HCT116 (cell line): ENCODE data around the gene ZSWIM3. TPM values are rescaled to one million over a fixed set of nuclear protein-coding genes. Genes with fewer than 3 reads are reported as not detected.
A peak's percentile ranks its signal among the peaks of the same experiment; 100 is the strongest.

ENCODE experiments used
- ATAC-seq: fragments of 200-7000 bp; cut with Tn5 transposase; 2 replicates; pipeline ENCODE4 v1.9.1; 2020; ENCODE audit warnings: mild to moderate bottlenecking, moderate library complexity
- Bru-seq: library from RNA; stranded (reverse); fragments of 400-500 nt; gene quantifications from one replicate; lab custom pipeline; 2021; lab: Mats Ljungman, UMichigan
- BruChase-seq, 2 experiments: library from RNA; stranded (reverse); fragments of 400-500 nt; gene quantifications; one replicate each; lab custom pipeline; 2021; lab: Mats Ljungman, UMichigan
- BruUV-seq: library from RNA; stranded (reverse); fragments of 400-500 nt; replicated peaks from 2 replicates; lab custom pipeline; 2021; lab: Mats Ljungman, UMichigan
- CTCF ChIA-PET: fragments of 300-600 bp; sonication (Branson Sonifier 250); formaldehyde crosslinking; loops from one replicate; lab custom pipeline; 2021; ENCODE audit warnings: antibody characterized with exemption; lab: Charles Lee
- POLR2A ChIA-PET: fragments of 300-600, 350-600 bp; sonication (Branson Sonifier 250); formaldehyde crosslinking; loops from one replicate; lab custom pipeline; 2021; ENCODE audit warnings: antibody characterized with exemption; lab: Charles Lee
- RAD21 ChIA-PET, 2 experiments: fragments of 300-600 bp; sonication (Branson Sonifier 250); formaldehyde crosslinking; loops; one replicate each; lab custom pipeline; 2023; ENCODE audit warnings: low total read pairs in 2 of 2; ENCODE audit not compliant: uncharacterized antibody in 2 of 2, unreplicated experiment in 2 of 2, low non-redundant PET in 1 of 2; lab: Charles Lee
- DNase-seq: peaks from one replicate; pipeline ENCODE4 v3.0.0-alpha.2; 2010; ENCODE audit warnings: low read depth, low spot score
- H2AFZ ChIP-seq: fragments of 200-600 bp; shearing (Covaris generic), sonication (generic); 2 replicates; pipeline ENCODE4 v1.6.1; 2017; ENCODE audit warnings: low read depth, mixed run types, mixed read lengths, antibody characterized with exemption, low read length; ENCODE audit not compliant: poor library complexity, severe bottlenecking
- H3K27ac ChIP-seq: 2 replicates; pipeline ENCODE4 v1.5.1; 2012; ENCODE audit warnings: low read depth, low read length
- H3K27me3 ChIP-seq: fragments of 200-600 bp; sonication (generic); 2 replicates; pipeline ENCODE4 v1.6.1; 2016; ENCODE audit warnings: mixed run types, low read length, mixed read lengths; ENCODE audit not compliant: insufficient read depth
- H3K36me3 ChIP-seq, 2 experiments: fragments of 200-500 bp in 1 of 2; fragments of 200-600 bp in 1 of 2; sonication (Bioruptor generic) in 1 of 2; sonication (generic) in 1 of 2; 2 replicates each; pipeline versions ENCODE4 v1.5.1 to v1.6.1; 2014 to 2016; ENCODE audit warnings: low read length in 2 of 2, inconsistent platforms in 1 of 2, mixed read lengths in 1 of 2, mixed run types in 1 of 2; ENCODE audit not compliant: insufficient read depth in 2 of 2, control insufficient read depth in 1 of 2
- H3K4me1 ChIP-seq, 2 experiments: fragments of 200-600 bp in 1 of 2; sonication (generic) in 1 of 2; 2 replicates each; pipeline versions ENCODE4 v1.5.1 to v1.6.1; 2012 to 2017; ENCODE audit warnings: low read length in 2 of 2, inconsistent platforms in 1 of 2, mild to moderate bottlenecking in 1 of 2, mixed read lengths in 1 of 2, mixed run types in 1 of 2, moderate library complexity in 1 of 2; ENCODE audit not compliant: insufficient read depth in 2 of 2, control insufficient read depth in 1 of 2
- H3K4me2 ChIP-seq: fragments of 200-600 bp; sonication (generic); 2 replicates; pipeline ENCODE4 v1.6.1; 2017; ENCODE audit warnings: mixed run types, low read length, mixed read lengths
- H3K4me3 ChIP-seq, 2 experiments: fragments of 200-600 bp in 1 of 2; sonication (generic) in 1 of 2; replicated peaks in 1 of 2; 2 replicates each; pipeline ENCODE4 v1.5.1; 2011 to 2016; ENCODE audit warnings: low read length in 2 of 2, control low read depth in 1 of 2, low read depth in 1 of 2, mild to moderate bottlenecking in 1 of 2, mixed read lengths in 1 of 2, mixed run types in 1 of 2
- H3K79me2 ChIP-seq: fragments of 200-600 bp; sonication (generic); 2 replicates; pipeline ENCODE4 v1.6.1; 2017; ENCODE audit warnings: mild to moderate bottlenecking, mixed run types, low read length, moderate library complexity, mixed read lengths; ENCODE audit not compliant: insufficient read depth
- H3K9ac ChIP-seq: fragments of 200-600 bp; sonication (generic); 2 replicates; pipeline ENCODE4 v1.6.1; 2016; ENCODE audit warnings: low read length, mixed read lengths
- H3K9me2 ChIP-seq: fragments of 200-600 bp; sonication (generic), shearing (Covaris generic); 2 replicates; pipeline ENCODE4 v1.6.1; 2017; ENCODE audit warnings: mixed run types, mild to moderate bottlenecking, moderate library complexity; ENCODE audit not compliant: insufficient read depth
- H3K9me3 ChIP-seq, 2 experiments: fragments of 200-500 bp in 1 of 2; fragments of 200-600 bp in 1 of 2; sonication (Bioruptor generic) in 1 of 2; sonication (generic) in 1 of 2; 2 replicates each; pipeline ENCODE4 v1.6.1; 2014 to 2017; ENCODE audit warnings: low read length in 2 of 2, mixed read lengths in 2 of 2, inconsistent platforms in 1 of 2, low read depth in 1 of 2, mild to moderate bottlenecking in 1 of 2, mixed run types in 1 of 2, moderate library complexity in 1 of 2; ENCODE audit not compliant: control insufficient read depth in 1 of 2, insufficient read depth in 1 of 2
- H4K20me1 ChIP-seq: fragments of 200-600 bp; sonication (generic), shearing (Covaris generic); 2 replicates; pipeline ENCODE4 v1.6.1; 2017; ENCODE audit warnings: mixed run types, mild to moderate bottlenecking, moderate library complexity; ENCODE audit not compliant: insufficient read depth
- ATF3 ChIP-seq: IDR thresholded peaks from 2 replicates; pipeline ENCODE4 v1.6.1; 2012
- CEBPB ChIP-seq: IDR thresholded peaks from 2 replicates; pipeline ENCODE4 v1.6.1; 2012; ENCODE audit warnings: low read depth
- ELF1 ChIP-seq: IDR thresholded peaks from 2 replicates; pipeline ENCODE4 v1.6.1; 2012; ENCODE audit warnings: low read depth, borderline replicate concordance
- EZH2 ChIP-seq: fragments of 200-600 bp; sonication (generic); IDR thresholded peaks from 2 replicates; pipeline ENCODE4 v1.6.1; 2017; ENCODE audit warnings: antibody characterized with exemption, mixed run types
- JUND ChIP-seq: IDR thresholded peaks from 2 replicates; pipeline ENCODE4 v1.6.1; 2012
- POLR2A ChIP-seq: IDR thresholded peaks from 2 replicates; pipeline ENCODE4 v1.7.0; 2011; ENCODE audit warnings: borderline replicate concordance; ENCODE audit not compliant: insufficient read depth, insufficient read length; ENCODE audit errors: extremely low read depth
- POLR2AphosphoS5 ChIP-seq: IDR thresholded peaks from 2 replicates; pipeline ENCODE4 v1.6.1; 2011; ENCODE audit warnings: mild to moderate bottlenecking, low read depth, low read length, moderate library complexity
- SIN3A ChIP-seq: IDR thresholded peaks from 2 replicates; pipeline ENCODE4 v1.6.1; 2012; ENCODE audit warnings: low read depth
- SP1 ChIP-seq: IDR thresholded peaks from 2 replicates; pipeline ENCODE4 v1.6.1; 2012; ENCODE audit warnings: low read depth
- YY1 ChIP-seq: IDR thresholded peaks from 2 replicates; pipeline ENCODE4 v1.6.1; 2011; ENCODE audit warnings: low read length, low read depth, moderate library complexity, mild to moderate bottlenecking; ENCODE audit not compliant: insufficient replicate concordance; ENCODE audit errors: extremely low read depth
- ZBTB33 ChIP-seq: IDR thresholded peaks from 2 replicates; pipeline ENCODE4 v1.6.1; 2011; ENCODE audit warnings: mild to moderate bottlenecking, low read length, moderate library complexity; ENCODE audit not compliant: insufficient replicate concordance; ENCODE audit errors: extremely low read depth
- ZFX ChIP-seq: fragments of 450-650 bp; IDR thresholded peaks from 2 replicates; pipeline ENCODE4 v1.6.1; 2017
- intact Hi-C: fragments of 100-400 bp; cut with micrococcal nuclease; formaldehyde crosslinking; loops from 2 replicates; pipeline ENCODE4 v1.10.0; 2022
- long read RNA-seq: library from polyadenylated mRNA; unstranded; transcript quantifications from one replicate; pipeline ENCODE4 v2.0.0, GENCODE V29; 2021; ENCODE audit not compliant: unreplicated experiment
- polyA plus RNA-seq: library from polyadenylated mRNA; unstranded; fragments of >200 nt; gene quantifications from 2 replicates; pipeline ENCODE4 v1.2.1, GENCODE V29; 2012; ENCODE audit warnings: missing spikeins
- total RNA-seq: library from RNA; stranded (reverse); gene quantifications from one replicate; pipeline ENCODE4 v1.2.1, GENCODE V29; 2021; ENCODE audit not compliant: unreplicated experiment

The ZSWIM3 gene
- total RNA-seq (1.8 TPM), Bru-seq, nascent RNA (percentile 35 among the genes with signal in this experiment), BruChase-seq, experiment 1, labeled RNA remaining after a 6-hour chase (percentile 27 among the genes with signal in this experiment), BruChase-seq, experiment 2, labeled RNA remaining after a 2-hour chase (percentile 32 among the genes with signal in this experiment)
- polyA plus RNA-seq = 1.8 and 2.2 TPM in 2 replicates
- long read RNA-seq, partial matches to known transcripts = 0 of 4 reads
- long read RNA-seq, other reads (novel, unspliced or antisense) = 2 of 4 reads

GRCh38 chr20:45857114-45857881 lies at the start of gene ZSWIM3, which contains the start of gene ACOT8:
Gene ZSWIM3, plus strand, starts transcription at chr20:45857614. Its CDS starts 212 bp downstream, at chr20:45857826.
Gene ACOT8, minus strand, starts transcription at chr20:45857392. Its CDS starts 77 bp downstream, at chr20:45857315.
- Histone ChIP-seq H3K9me2 (no peaks in the 10 kb centered on the region), H3K4me2 (peak within 1 kb of the TSS; percentile 95), H2AFZ (no peak within 1 kb of the TSS), H3K79me2 (0 out of 2 replicates have a peak, but pooled peaks cover 12% of the 10 kb centered on the region), H3K4me1 (peaks cover 15 to 36% of the 10 kb centered on the region in 2 experiments), H3K9me3 (no peaks in the 10 kb centered on the region), H3K9ac (peak within 1 kb of the TSS; percentile 73), H3K27ac (peak within 1 kb of the TSS; percentile 55), H3K4me3 (peak within 1 kb of the TSS; percentile 72 to 96), H4K20me1 (no peaks in the 10 kb centered on the region), H3K27me3 (no peaks in the 10 kb centered on the region), H3K36me3 (no peaks in the 10 kb centered on the region)
- DNase-seq (peak; percentile 100), ATAC-seq (peak; percentile 98)
- RAD21 ChIA-PET = no interaction called here
- BruUV-seq = no TSS peak
- TF ChIP-seq ZFX = peak; percentile 24; the same call in 1 of the 2 replicates
- no peak for TF ChIP-seq EZH2
- TF ChIP-seq CEBPB = no peak
- peak; percentile 100 for TF ChIP-seq SP1
- peak; percentile 79 for TF ChIP-seq ELF1
- no peak for TF ChIP-seq JUND
- no peak for TF ChIP-seq ATF3
- peak; percentile 75 for TF ChIP-seq POLR2A
- peak; percentile 46 for TF ChIP-seq YY1
- TF ChIP-seq POLR2AphosphoS5 = peak; percentile 86
- TF ChIP-seq SIN3A = peak; percentile 57; the same call in 1 of the 2 replicates
- peak; percentile 68 for TF ChIP-seq ZBTB33
- CTCF ChIA-PET = interaction anchor here (1.6 kb wide), 1 partner anchor 23 kb away, joined by 3 read pairs; the partner anchor contains the start of gene ZSWIM1
- POLR2A ChIA-PET = interaction anchor here (1.9 kb wide), 1 partner anchor 24 kb away, joined by 8 read pairs; the partner anchor contains the start of gene ZSWIM1
- intact Hi-C loops = no loop called here
